Measurements from ENCODE around the gene RPL35A.
"Not testable (repeated sequence)": the region's sequence is repeated elsewhere in the genome, so short reads cannot be mapped to it uniquely, and the experiment has no call there.

DNA sequence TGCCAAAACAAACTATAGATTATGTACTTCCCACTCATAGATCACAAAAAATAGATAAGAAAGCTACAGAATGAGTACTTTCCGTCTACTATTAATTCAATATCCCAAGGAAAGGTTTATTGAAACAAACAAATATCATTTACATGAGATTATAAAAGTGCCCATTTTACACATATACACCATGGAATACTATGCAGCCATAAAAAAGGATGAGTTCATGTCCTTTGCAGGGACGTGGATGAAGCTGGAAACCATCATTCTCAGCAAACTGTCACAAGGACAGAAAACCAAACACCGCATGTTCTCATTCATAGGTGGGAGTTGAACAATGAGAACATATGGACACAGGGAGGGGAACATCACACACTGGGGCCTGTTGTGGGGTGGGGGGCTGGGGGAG lies 22.4 kb upstream of the RPL35A start:
- not testable (repeated sequence) for TF ChIP-seq ZFP30 (CRISPR knock-in tag; IDR thresholded peaks at IDR 0.05); BACH2 (CRISPR knock-in tag; IDR thresholded peaks at IDR 0.05; ENCODE audit: borderline replicate concordance); ARNTL (CRISPR knock-in tag; IDR thresholded peaks at IDR 0.05; ENCODE audit: borderline replicate concordance, low read depth); SNAI2 (CRISPR knock-in tag; IDR thresholded peaks at IDR 0.05); ZC3H10 (CRISPR knock-in tag; IDR thresholded peaks at IDR 0.05); TCF4 (CRISPR knock-in tag; IDR thresholded peaks at IDR 0.05; ENCODE audit: borderline replicate concordance); ZNF70 (CRISPR knock-in tag; IDR thresholded peaks at IDR 0.05)

Data from SK-N-SH treated with all-trans-retinoic acid at 6 μM for 48 hours (cell line).